ENCODE results near the gene POU2F1. TPM values are rescaled to one million over a fixed set of nuclear protein-coding genes. Genes with fewer than 3 reads are reported as not detected.

Gene POU2F1
- total and polyA plus RNA-seq, 2 experiments from 2014 or later = 38.8 to 66.1 TPM

DNA sequence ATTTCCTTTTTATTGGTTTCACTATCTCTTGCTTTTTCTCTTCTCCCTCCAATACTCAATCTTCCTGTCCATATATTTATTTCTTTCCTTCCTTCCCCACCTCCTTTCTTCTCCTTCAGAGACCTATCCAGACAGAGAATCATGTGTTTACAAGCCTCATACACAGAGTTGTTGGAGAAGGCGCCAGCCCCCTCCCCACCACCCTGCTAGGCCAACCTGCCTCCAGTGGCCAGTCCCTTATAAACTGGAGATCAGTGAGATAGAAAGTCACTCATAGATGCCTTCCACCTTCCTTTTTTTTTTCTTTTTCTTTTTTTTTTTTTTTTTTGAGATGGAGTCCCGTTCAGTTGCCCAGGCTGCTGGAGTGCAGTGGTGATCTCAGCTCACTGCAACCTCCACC lies 244.3 kb downstream of the POU2F1 start:
- no peak overlapping the region for H3K4me2 ChIP-seq
- no peaks in the 10 kb centered on the region for H3F3A ChIP-seq (replicated peaks; ENCODE audit: low read depth)
- H3K4me3 ChIP-seq = no peak overlapping the region
- no peaks in the 10 kb centered on the region for H3K79me2 ChIP-seq (replicated peaks; ENCODE audit: insufficient read depth)
- no peak overlapping the region for H3K27ac ChIP-seq (ENCODE audit: low read depth)
- Mint-ChIP-seq H3K4me3 (no peak overlapping the region), H3K27me3 (ENCODE audit: insufficient read depth, low read depth, poor library complexity) (peaks cover 2% of the 10 kb centered on the region), H3K4me1 (peaks cover 37% of the 10 kb centered on the region), H3K27ac (no peak overlapping the region; the same call in 1 of the 2 replicates), H3K9me3 (no peaks in the 10 kb centered on the region), H3K36me3 (ENCODE audit: low read depth) (no peaks in the 10 kb centered on the region)
- TF ChIP-seq ZNF462 (CRISPR knock-in tag; IDR thresholded peaks at IDR 0.05) (no peak), CREB1 (CRISPR knock-in tag; IDR thresholded peaks at IDR 0.05; ENCODE audit: low read depth) (no peak), STAT1 (IDR thresholded peaks at IDR 0.05; ENCODE audit: unreplicated experiment) (no peak), POLR2AphosphoS5 (IDR thresholded peaks at IDR 0.05; ENCODE audit: low read depth) (no peak), EZH2phosphoT487 (IDR thresholded peaks at IDR 0.05; ENCODE audit: unreplicated experiment) (no peak), ZNF331 (CRISPR knock-in tag; IDR thresholded peaks at IDR 0.05; ENCODE audit: low read depth) (no peak), ETS1 (IDR thresholded peaks at IDR 0.05) (no peak), REST (IDR thresholded peaks at IDR 0.05; ENCODE audit: unreplicated experiment) (no peak), NANOG (IDR thresholded peaks at IDR 0.05; ENCODE audit: borderline replicate concordance) (no peak)
- TF ChIP-seq, protein P1, sequence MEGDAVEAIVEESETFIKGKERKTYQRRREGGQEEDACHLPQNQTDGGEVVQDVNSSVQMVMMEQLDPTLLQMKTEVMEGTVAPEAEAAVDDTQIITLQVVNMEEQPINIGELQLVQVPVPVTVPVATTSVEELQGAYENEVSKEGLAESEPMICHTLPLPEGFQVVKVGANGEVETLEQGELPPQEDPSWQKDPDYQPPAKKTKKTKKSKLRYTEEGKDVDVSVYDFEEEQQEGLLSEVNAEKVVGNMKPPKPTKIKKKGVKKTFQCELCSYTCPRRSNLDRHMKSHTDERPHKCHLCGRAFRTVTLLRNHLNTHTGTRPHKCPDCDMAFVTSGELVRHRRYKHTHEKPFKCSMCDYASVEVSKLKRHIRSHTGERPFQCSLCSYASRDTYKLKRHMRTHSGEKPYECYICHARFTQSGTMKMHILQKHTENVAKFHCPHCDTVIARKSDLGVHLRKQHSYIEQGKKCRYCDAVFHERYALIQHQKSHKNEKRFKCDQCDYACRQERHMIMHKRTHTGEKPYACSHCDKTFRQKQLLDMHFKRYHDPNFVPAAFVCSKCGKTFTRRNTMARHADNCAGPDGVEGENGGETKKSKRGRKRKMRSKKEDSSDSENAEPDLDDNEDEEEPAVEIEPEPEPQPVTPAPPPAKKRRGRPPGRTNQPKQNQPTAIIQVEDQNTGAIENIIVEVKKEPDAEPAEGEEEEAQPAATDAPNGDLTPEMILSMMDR (conservative IDR thresholded peaks at IDR 0.05; ENCODE audit: low read depth in 2 of 2) = no peak
- H2AFZ ChIP-seq = no peak overlapping the region
- no peaks in the 10 kb centered on the region for H3K9me2 ChIP-seq (ENCODE audit: insufficient read depth)
- peak; percentile 17; the same call in 2 of the 3 replicates for ATAC-seq
- H3K36me3 ChIP-seq (ENCODE audit: insufficient read depth) = no peaks in the 10 kb centered on the region
- no peaks in the 10 kb centered on the region for H3K27me3 ChIP-seq (ENCODE audit: insufficient read depth)
- H4K20me1 ChIP-seq (replicated peaks; ENCODE audit: insufficient read depth) = no peaks in the 10 kb centered on the region
- DNase-seq (ENCODE audit: low spot score) = no peak
- peaks cover 12% of the 10 kb centered on the region for H3K4me1 ChIP-seq (ENCODE audit: insufficient read depth)
